ENCODE results near the gene PLPP6. TPM values are rescaled to one million over a fixed set of nuclear protein-coding genes. Genes with fewer than 3 reads are reported as not detected.

PLPP6 gene
- total RNA-seq, 1 experiment from 2014 or later, result 9.0 TPM

DNA sequence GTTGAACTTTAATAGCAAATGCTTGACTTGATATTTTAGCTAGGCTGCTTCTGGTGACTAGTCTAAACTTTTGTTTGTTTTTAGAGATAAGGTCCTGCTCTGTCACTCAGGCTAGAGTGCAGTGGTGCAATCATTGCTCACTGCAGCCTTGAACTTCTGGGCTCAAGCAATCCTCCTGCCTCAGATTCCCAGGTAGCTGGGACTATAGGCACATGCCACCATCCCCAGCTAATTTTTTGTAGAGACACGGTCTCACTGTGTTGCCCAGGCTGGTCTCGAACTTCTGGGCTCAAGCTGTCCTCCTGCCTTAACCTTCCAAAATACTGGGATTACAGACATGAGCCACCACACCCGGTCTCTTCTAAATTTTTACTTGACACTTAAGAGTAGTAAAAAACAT is 38.0 kb downstream of the PLPP6 start:
- no peak for DNase-seq (ENCODE audit: low read depth)

DNA sequence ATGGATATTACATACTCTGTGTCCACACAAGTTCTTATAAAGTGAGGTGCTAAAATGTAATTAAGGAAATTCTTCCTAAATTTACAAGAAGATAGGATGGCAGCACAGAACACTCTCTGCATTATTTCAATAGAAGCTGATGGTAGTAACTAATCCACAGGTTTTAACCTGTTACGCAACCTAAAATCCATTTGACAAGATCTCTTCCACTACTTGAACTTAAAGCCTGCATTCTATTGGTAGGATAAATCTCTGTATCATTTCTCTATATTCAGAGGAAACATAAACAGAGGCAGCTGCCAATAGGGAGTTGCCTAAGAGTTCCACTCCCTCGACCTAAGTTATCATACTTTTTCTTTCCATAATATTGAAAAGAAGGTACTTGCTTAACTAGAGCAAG is 38.8 kb downstream of the PLPP6 start:
- DNase-seq (ENCODE audit: low read depth), result no peak

- DNase-seq (ENCODE audit: low read depth), result no peak
These were observed 39.4 kb downstream of the PLPP6 start for GRCh38 chr9:4701526-4701925.

DNA sequence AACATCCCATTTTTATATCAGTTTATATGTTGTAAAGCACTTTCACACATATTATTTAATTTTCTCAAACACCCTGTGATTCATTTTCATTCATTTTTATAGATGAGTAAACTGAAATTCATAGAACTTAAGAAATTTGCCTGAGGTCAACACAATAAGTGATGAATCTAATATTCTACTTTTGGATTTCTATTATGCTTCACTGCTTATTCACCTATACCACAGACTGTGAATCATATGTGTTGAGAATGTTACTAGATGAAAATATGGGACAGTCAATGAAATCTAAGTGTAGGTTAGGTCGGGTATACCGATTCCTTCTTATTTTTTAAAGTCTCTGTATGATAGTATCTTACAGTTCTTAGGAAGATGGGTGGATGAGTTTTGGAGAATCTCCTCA is 42.0 kb downstream of the PLPP6 start:
- no peak for DNase-seq (ENCODE audit: low read depth)

GRCh38 chr9:4706021-4706420 is 43.9 kb downstream of the PLPP6 start:
- DNase-seq (ENCODE audit: low read depth), result no peak

DNA sequence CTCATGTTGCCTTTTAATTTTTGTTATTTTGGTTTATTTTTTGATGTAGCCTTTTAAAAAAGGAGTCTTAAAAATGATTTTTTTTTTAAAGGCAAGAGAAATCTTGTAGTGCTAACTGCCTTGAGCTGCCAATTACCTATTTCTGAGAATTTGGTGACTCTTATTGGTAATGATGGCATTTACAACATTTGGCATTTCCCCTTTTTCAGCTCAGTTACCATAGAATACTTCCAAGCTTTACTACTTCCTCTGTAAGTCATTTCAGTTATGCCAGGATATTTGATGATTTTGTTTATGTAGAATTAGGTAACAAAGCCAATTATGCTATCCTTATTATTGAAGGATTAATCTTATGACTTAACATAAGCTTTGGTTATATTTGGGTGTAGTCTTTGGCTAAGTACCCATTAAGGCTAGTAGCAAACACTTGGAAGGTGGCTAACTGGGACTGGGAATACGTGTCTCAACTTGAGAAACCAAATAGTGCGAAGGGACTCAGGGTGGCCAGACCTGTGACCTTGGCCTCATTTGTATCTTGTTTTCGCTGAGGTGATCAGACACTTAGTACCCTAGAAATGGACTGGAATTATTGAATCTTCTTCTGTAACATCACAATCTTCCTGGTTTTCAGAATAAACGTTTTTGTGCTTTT is 45.0 kb downstream of the PLPP6 start:
- DNase-seq (ENCODE audit: low read depth), result no peak

DNA sequence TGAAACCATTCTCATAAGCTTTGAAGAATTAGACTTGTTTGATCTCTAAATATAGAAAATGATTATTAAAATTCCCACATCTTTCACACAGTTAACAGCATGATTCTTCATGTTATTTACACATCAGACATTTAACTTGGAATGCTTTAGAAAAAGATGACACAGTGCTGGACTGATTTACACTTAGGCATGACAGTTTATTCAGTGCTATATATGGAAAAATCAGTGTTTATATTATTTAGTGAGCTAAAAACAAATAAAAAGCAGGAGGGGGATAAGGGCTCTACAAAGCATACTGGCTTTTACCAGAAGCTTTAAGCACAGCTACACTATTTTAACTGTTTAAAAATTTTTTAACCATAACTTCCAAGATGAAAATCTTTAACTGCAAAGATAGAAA is 47.3 kb downstream of the PLPP6 start:
- DNase-seq (ENCODE audit: low read depth), result no peak

- no peak for DNase-seq (ENCODE audit: low read depth)
These were observed 51.8 kb downstream of the PLPP6 start for GRCh38 chr9:4713849-4714248.

DNA sequence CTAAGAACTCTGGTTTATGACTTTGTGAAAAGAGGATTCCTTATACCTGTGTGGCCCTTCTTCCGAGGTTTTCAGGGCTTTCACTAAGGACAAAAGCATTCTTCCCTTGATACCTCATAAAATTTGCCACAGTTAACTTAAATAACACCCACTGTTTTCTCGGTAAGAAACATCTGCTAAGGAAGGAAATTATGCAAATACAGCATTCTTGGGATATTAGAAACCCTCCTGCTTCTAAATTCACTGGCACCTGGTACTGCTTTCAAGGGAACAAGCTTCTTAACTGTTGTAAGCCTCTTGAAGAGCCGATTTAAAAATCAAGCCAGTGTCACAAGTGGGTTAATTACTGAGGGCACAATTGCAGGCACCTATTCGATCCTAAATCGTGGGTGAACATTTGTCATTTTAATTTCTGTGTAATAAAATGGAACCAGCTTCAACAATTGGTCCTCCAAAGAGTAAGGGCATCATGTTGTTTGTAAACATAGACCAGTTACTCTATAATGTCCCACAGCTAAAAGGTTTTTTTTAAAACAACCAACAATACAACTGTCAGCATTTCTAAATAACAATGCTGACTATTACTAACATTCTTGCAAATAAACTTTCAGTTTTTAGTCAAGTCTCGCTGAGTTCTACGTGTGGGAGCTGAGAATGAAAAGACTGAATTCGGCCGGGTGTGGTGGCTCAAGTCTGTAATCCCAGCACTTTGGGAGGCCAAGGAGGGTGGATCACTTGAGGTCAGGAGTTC is 52.3 kb downstream of the PLPP6 start:
- no peak for DNase-seq (ENCODE audit: low read depth)

Other genes with a start within 250 kb of the PLPP6 start
- 11.8 and 15.8 TPM in 2 replicates for gene SLC1A1, start 171.8 kb upstream of the PLPP6 start, total RNA-seq (2014; rRNA removed; shearing (Covaris generic))
- 1.0 and 3.1 TPM in 2 replicates for gene SPATA6L, start 4.2 kb downstream of the PLPP6 start, total RNA-seq (2014; rRNA removed; shearing (Covaris generic))
- gene CDC37L1, start 17.3 kb downstream of the PLPP6 start, total RNA-seq (2014; rRNA removed; shearing (Covaris generic)), result 30.9 and 56.1 TPM in 2 replicates
- 44.0 and 58.7 TPM in 2 replicates for gene AK3, start 78.9 kb downstream of the PLPP6 start, total RNA-seq (2014; rRNA removed; shearing (Covaris generic))
- gene RCL1, start 130.7 kb downstream of the PLPP6 start, total RNA-seq (2014; rRNA removed; shearing (Covaris generic)), result 36.2 and 40.2 TPM in 2 replicates